Glutamatergic neuron (in vitro differentiated cells): ENCODE data around the gene SLAMF9. TPM values are rescaled to one million over a fixed set of nuclear protein-coding genes. Genes with fewer than 3 reads are reported as not detected.

Source experiments
- DNase-seq: peaks from one replicate; pipeline ENCODE4 v3.0.0; 2022
- H3K27ac Mint-ChIP-seq: one replicate; pipeline ENCODE4 v1.8.0; 2020; ENCODE audit warnings: mild to moderate bottlenecking, mixed read lengths, inconsistent platforms; ENCODE audit not compliant: unreplicated experiment
- H3K27me3 Mint-ChIP-seq: one replicate; pipeline ENCODE4 v1.8.0; 2020; ENCODE audit warnings: mild to moderate bottlenecking, moderate library complexity, mixed read lengths, inconsistent platforms; ENCODE audit not compliant: unreplicated experiment
- H3K36me3 Mint-ChIP-seq: one replicate; pipeline ENCODE4 v1.8.0; 2020; ENCODE audit warnings: mild to moderate bottlenecking, mixed read lengths, inconsistent platforms; ENCODE audit not compliant: unreplicated experiment
- H3K4me1 Mint-ChIP-seq: one replicate; pipeline ENCODE4 v1.8.0; 2020; ENCODE audit warnings: mild to moderate bottlenecking, low read depth, mixed read lengths, inconsistent platforms; ENCODE audit not compliant: unreplicated experiment
- H3K4me3 Mint-ChIP-seq: one replicate; pipeline ENCODE4 v1.8.0; 2020; ENCODE audit warnings: mild to moderate bottlenecking, mixed read lengths, inconsistent platforms; ENCODE audit not compliant: unreplicated experiment
- H3K9me3 Mint-ChIP-seq: one replicate; pipeline ENCODE4 v1.8.0; 2020; ENCODE audit warnings: mild to moderate bottlenecking, moderate library complexity, mixed read lengths, inconsistent platforms; ENCODE audit not compliant: unreplicated experiment
- total RNA-seq: library from RNA; stranded (reverse); fragmentation: NEBNext Ultra II Directional; extraction: Animal tissue kit (Norgen Biotek cat#: 25700); gene quantifications from one replicate; pipeline ENCODE4 v1.2.1, GENCODE V29; 2021; ENCODE audit not compliant: unreplicated experiment
- TF ChIP-seq, protein P1 (sequence below): fragments of 200-600 bp; sonication (generic); IDR thresholded peaks from one replicate; pipeline ENCODE4 v1.5.0; 2021; ENCODE audit not compliant: partially characterized antibody, unreplicated experiment

SLAMF9 gene
- total RNA-seq, 1 donor from 2014 or later = not detected

DNA sequence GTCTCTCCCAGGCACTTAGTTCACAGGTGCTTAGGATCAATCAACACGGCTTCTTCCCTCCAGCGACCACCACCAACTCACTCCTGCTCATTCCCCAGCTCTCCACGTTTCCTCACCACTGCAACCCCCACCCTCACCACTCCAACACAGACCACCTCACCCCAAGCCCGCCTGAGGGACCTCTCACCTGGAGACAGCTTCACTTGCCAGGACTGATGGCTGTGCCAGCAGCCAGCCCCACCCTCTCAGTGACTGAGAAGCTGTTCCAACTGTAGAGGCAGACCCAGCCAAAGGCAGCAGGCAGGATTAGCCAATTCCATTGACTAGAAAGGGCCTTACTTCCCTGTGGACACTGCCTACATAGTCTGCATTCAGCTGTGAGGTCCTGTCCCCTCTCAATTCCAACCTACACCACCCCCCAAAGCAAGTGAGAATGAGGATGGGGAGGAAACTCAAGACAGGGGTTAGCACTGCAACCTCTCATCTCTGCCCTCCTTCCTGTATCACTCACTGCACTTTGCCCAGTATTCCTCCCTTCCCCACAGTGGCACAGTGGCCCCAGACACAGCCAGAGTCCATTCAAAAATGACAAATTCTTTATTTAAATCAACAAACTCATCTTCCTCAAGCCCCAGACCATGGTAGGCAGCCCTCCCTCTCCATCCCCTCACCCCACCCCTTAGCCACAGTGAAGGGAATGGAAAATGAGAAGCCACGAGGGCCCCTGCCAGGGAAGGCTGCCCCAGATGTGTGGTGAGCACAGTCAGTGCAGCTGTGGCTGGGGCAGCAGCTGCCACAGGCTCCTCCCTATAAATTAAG lies 36.3 kb downstream of the SLAMF9 start:
- peaks cover 8% of the 10 kb centered on the region for H3K9me3 Mint-ChIP-seq
- DNase-seq = no peak
- H3K27ac Mint-ChIP-seq = no peak overlapping the region
- no peak overlapping the region for H3K4me3 Mint-ChIP-seq
- TF ChIP-seq, protein P1, sequence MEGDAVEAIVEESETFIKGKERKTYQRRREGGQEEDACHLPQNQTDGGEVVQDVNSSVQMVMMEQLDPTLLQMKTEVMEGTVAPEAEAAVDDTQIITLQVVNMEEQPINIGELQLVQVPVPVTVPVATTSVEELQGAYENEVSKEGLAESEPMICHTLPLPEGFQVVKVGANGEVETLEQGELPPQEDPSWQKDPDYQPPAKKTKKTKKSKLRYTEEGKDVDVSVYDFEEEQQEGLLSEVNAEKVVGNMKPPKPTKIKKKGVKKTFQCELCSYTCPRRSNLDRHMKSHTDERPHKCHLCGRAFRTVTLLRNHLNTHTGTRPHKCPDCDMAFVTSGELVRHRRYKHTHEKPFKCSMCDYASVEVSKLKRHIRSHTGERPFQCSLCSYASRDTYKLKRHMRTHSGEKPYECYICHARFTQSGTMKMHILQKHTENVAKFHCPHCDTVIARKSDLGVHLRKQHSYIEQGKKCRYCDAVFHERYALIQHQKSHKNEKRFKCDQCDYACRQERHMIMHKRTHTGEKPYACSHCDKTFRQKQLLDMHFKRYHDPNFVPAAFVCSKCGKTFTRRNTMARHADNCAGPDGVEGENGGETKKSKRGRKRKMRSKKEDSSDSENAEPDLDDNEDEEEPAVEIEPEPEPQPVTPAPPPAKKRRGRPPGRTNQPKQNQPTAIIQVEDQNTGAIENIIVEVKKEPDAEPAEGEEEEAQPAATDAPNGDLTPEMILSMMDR = no peak
- H3K4me1 Mint-ChIP-seq = peaks cover 11% of the 10 kb centered on the region
- H3K36me3 Mint-ChIP-seq = peaks cover 11% of the 10 kb centered on the region
- H3K27me3 Mint-ChIP-seq = peaks cover 13% of the 10 kb centered on the region

DNA sequence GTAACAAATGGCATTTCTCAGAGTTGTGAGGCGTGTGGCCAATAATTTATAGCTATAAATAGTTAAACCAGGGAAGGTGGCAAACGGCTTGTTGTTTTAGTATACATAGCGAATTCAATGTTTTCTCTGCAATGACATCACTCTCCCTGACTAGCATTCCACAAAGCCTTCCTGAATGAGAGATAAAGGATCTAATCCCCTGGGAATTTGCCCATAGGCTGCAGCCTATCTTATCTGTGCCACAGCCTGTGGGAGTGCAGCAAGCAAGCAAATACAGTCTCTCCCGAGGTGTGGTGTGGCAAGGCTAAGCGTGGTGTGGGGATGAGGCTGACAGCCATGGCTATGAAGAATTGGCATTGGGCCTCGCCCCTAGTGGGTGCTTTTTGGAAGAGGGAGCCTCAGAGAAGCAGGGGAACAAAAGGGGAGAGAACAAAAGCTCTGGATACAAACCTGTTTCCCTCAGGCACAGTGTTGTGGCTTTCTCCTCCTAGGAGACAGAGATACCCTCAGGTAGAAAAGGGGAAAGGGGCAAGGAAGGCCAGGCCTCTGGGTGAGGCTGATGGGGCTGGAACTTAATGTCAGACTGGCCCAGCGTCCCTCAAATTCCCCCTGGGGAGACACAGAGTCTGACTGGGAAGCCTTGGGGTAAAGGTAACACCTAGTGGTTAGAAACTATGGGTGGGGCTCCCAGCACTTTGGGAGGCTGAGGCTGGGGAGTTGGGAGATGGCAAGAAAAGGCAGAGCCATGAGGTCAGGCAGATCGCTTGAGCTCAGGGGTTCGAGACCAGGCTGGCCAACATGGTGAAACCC lies 37.6 kb downstream of the SLAMF9 start:
- DNase-seq = no peak
- H3K27me3 Mint-ChIP-seq = peaks cover 13% of the 10 kb centered on the region
- peak overlapping the region; percentile 23 for H3K4me3 Mint-ChIP-seq

DNA sequence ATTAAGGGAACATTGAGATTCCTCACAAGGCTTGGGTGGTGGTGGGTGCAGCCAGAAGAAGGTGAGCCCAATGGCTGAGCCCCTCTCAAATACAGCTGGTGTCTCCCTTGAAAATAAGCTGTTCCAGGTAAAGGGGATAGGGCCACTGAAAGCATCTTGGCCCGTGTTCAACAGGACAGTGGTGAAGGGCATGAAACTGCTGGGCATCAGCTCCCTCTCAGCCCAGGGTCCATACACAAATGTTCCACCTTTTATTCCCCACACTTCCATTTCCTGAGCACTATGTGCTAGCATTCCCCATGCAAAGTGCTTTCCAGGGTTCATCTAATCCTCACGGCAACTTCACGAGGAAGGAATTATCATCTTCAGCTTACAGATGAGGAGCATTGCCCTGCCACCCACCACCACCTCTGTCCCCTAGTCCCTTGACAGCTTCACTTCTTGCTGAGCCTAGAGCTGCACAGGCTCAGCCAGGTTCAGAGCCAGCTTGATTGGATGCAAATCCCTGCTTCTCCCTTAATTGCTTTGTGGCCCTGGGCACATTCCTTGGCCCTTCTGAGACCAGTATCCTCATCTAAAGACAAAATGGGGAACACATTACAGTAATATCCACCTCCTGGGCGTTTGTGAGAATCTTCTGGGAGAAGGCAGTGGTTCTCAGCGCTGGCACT lies 38.3 kb downstream of the SLAMF9 start:
- Mint-ChIP-seq H3K36me3 (peaks cover 5% of the 10 kb centered on the region), H3K27ac (no peak overlapping the region), H3K9me3 (peaks cover 7% of the 10 kb centered on the region), H3K4me1 (peaks cover 6% of the 10 kb centered on the region), H3K4me3 (no peak overlapping the region), H3K27me3 (peaks cover 15% of the 10 kb centered on the region)
- TF ChIP-seq, protein P1 = no peak
- no peak for DNase-seq

More for the DNA sequence above, 37.6 kb downstream of the SLAMF9 start:
- TF ChIP-seq, protein P1 = no peak
- Mint-ChIP-seq H3K36me3 (peaks cover 11% of the 10 kb centered on the region), H3K9me3 (peaks cover 10% of the 10 kb centered on the region), H3K27ac (peak overlapping the region; percentile 67), H3K4me1 (peaks cover 8% of the 10 kb centered on the region)

DNA sequence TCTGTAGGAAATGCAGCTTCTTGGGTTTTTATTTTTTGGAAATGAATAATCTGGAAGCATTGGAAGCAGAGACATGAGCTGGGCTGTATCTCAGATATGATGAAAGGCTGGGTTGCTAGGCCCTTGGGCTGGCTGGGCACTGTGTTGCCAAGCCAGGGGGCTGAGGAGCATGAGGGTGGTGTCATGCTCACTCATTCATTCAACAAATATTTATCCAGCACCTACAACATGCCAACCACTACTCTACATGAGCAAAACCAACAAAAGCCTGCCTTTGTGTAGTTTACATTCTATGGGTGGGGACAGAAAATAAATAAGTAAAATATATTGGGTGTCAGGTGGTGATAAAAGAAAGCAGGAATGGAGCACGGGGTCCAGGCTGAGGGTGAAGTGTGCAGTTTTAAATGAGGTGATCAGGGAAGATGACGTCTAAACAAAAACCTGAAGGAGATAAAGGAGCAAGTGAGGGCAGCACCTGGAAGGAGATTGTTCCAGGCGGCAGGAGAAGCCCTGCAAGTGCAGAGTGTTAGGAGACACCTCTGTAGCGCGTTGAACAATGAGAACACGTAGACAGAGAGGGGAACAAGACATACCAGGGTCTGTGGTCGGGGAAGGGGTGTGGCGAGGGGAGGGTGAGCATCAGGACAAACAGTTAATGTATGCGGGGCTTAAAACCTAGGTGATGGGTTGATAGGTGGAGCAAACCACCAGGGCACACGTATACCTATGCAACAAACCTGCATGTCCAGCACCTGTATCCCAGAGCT lies 39.6 kb downstream of the SLAMF9 start:
- Mint-ChIP-seq H3K27ac (peak overlapping the region; percentile 34), H3K36me3 (peaks cover 3% of the 10 kb centered on the region), H3K9me3 (peaks cover 10% of the 10 kb centered on the region), H3K27me3 (peaks cover 15% of the 10 kb centered on the region), H3K4me3 (no peak overlapping the region), H3K4me1 (peaks cover 6% of the 10 kb centered on the region)
- DNase-seq = no peak
- TF ChIP-seq, protein P1 = no peak
